H1 (cell line): ENCODE measurements around the gene TGM1. TPM values are rescaled to one million over a fixed set of nuclear protein-coding genes. Genes with fewer than 3 reads are reported as not detected.

Experiments used
- CHD7 ChIP-seq: fragments of 300-600 bp; sonication (generic); IDR thresholded peaks from 2 replicates; pipeline ENCODE4 v1.7.1; 2012; ENCODE audit warnings: low read length, moderate library complexity, mild to moderate bottlenecking, inconsistent platforms; ENCODE audit not compliant: insufficient replicate concordance
- TCF12 ChIP-seq: IDR thresholded peaks from 2 replicates; pipeline ENCODE4 v1.6.1; 2011; ENCODE audit warnings: low read depth, mild to moderate bottlenecking, low read length
- polyA plus RNA-seq, 7 experiments: library from polyadenylated mRNA; depleted of rRNA in 3 of 7; stranded (reverse) in 5 of 7; unstranded in 2 of 7; fragments of >200 nt in 5 of 7; fragments of 200-250 nt in 2 of 7; gene quantifications; 1 replicate in 5 of 7; 2 replicates in 1 of 7; 4 replicates in 1 of 7; pipeline versions ENCODE4 v1.2.1 to v1.2.3, GENCODE V29; 2011 to 2013; ENCODE audit warnings: missing spikeins in 2 of 7, mixed read lengths in 2 of 7
- total RNA-seq: library from RNA; stranded (reverse); fragmentation: NEBNext Ultra II Directional; extraction: Animal tissue kit (Norgen Biotek cat#: 25700); gene quantifications from 2 replicates; pipeline ENCODE4 v1.2.1, GENCODE V29; 2021

Gene TGM1
- total and polyA plus RNA-seq, 2 of the 8 experiments (the other 6 are each of a cell fraction or from before 2014, with no cell fraction given) = 1.8 to 2.2 TPM

GRCh38 chr14:24283796-24284460 is 21.0 kb upstream of the TGM1 start (continued):
- TF ChIP-seq CHD7 = no peak
- TF ChIP-seq TCF12 = no peak
